Measurements from ENCODE around the gene CDH23. TPM values are rescaled to one million over a fixed set of nuclear protein-coding genes. Genes with fewer than 3 reads are reported as not detected.

CDH23 gene
- 21.3 TPM for polyA plus RNA-seq (2013, experiment 1 of 4)
- 15.7 TPM for polyA plus RNA-seq (2013, experiment 2 of 4)
- 14.3 TPM for polyA plus RNA-seq (2013, experiment 3 of 4)
- 12.5 TPM for polyA plus RNA-seq (2013, experiment 4 of 4)

- Histone ChIP-seq H3K36me3 (ENCODE audit: control insufficient read depth, insufficient read depth, low read length) (no peaks in the 10 kb centered on the region), H3K4me3 (ENCODE audit: insufficient read depth, low read depth, low read length) (peak within 1 kb of the TSS; percentile 48), H3K27me3 (ENCODE audit: control insufficient read depth, insufficient read depth, low read length, poor library complexity, severe bottlenecking) (peaks cover 47% of the 10 kb centered on the region), H3K4me1 (ENCODE audit: control insufficient read depth, insufficient read depth, low read length) (peaks cover 9% of the 10 kb centered on the region), H3K9me3 (ENCODE audit: control insufficient read depth, low read length) (no peaks in the 10 kb centered on the region), H3K27ac (ENCODE audit: insufficient read depth, low read depth, low read length, poor library complexity, severe bottlenecking) (no peak within 1 kb of the TSS)
- 0 to 1% methylated on average over 78 to 79 of the region's 91 CpGs for WGBS, 2 experiments
Measured at GRCh38 chr10:71396711-71397295, at the start of gene CDH23. CDH23 (plus strand) TSS chr10:71396920; CDS start chr10:71439832, 42,912 bp downstream.

DNA sequence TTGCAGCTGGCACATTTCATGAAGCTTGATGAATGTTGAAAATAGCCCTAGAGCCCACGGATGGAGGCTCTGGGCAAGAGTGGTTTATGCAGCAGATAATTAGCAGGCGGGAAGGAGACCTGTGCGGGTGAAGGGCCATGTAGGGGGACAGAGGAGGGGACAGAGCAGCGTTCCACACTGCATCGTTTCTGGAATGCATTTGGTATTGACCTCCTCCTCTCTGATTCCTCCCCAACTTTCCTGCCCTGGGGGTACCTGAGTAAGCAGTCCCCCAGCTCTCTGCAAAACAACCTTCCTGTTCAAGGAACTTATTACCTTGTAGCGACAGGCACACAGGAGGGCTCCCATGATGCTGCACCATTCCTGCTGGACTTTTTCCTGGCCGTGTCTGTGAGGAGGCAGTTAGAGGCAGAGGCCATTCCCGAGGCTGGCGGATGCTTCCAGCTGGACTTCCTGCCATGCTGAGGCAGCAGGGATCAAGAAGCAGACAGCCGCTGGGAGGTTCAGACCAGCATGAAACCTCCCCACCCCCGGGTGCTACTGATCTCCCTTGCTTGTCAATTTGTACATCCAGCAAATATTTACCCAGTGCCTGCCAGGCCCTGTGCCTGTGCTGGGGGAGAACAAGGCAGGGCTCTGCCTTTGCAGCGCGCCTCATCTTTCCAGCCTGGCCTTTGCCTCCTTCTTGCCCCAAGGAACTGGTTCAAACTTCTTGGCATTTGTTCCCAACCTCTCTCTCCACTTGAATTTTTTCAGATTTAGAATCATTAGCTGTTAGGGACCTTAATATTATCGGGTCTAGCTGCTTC, 48.9 kb upstream of the CDH23 start:
- peaks cover 19% of the 10 kb centered on the region for H3K4me1 ChIP-seq (ENCODE audit: control insufficient read depth, insufficient read depth, low read length)
- H3K9me3 ChIP-seq (ENCODE audit: control insufficient read depth, low read length), result no peaks in the 10 kb centered on the region
- H3K4me3 ChIP-seq (ENCODE audit: insufficient read depth, low read depth, low read length), result no peak overlapping the region
- no peaks in the 10 kb centered on the region for H3K27me3 ChIP-seq (ENCODE audit: control insufficient read depth, insufficient read depth, low read length, poor library complexity, severe bottlenecking)
- H3K36me3 ChIP-seq (ENCODE audit: control insufficient read depth, insufficient read depth, low read length), result no peaks in the 10 kb centered on the region
- H3K27ac ChIP-seq (ENCODE audit: insufficient read depth, low read depth, low read length, poor library complexity, severe bottlenecking), result no peak overlapping the region
- WGBS, 2 experiments, result 90 to 92% methylated on average over 14 of the region's 14 CpGs

GRCh38 chr10:71348850-71349249, 47.9 kb upstream of the CDH23 start:
- H3K27ac ChIP-seq (ENCODE audit: insufficient read depth, low read depth, low read length, poor library complexity, severe bottlenecking), result no peak overlapping the region
- 92 to 93% methylated on average over 1 of the region's 1 CpG for WGBS, 2 experiments
- H3K9me3 ChIP-seq (ENCODE audit: control insufficient read depth, low read length), result no peaks in the 10 kb centered on the region
- H3K27me3 ChIP-seq (ENCODE audit: control insufficient read depth, insufficient read depth, low read length, poor library complexity, severe bottlenecking), result no peaks in the 10 kb centered on the region
- H3K4me3 ChIP-seq (ENCODE audit: insufficient read depth, low read depth, low read length), result no peak overlapping the region
- H3K4me1 ChIP-seq (ENCODE audit: control insufficient read depth, insufficient read depth, low read length), result peaks cover 18% of the 10 kb centered on the region
- H3K36me3 ChIP-seq (ENCODE audit: control insufficient read depth, insufficient read depth, low read length), result no peaks in the 10 kb centered on the region

GRCh38 chr10:71349406-71349805, 47.3 kb upstream of the CDH23 start:
- Histone ChIP-seq H3K4me1 (ENCODE audit: control insufficient read depth, insufficient read depth, low read length) (peaks cover 12% of the 10 kb centered on the region), H3K27me3 (ENCODE audit: control insufficient read depth, insufficient read depth, low read length, poor library complexity, severe bottlenecking) (no peaks in the 10 kb centered on the region), H3K4me3 (ENCODE audit: insufficient read depth, low read depth, low read length) (no peak overlapping the region), H3K36me3 (ENCODE audit: control insufficient read depth, insufficient read depth, low read length) (no peaks in the 10 kb centered on the region), H3K9me3 (ENCODE audit: control insufficient read depth, low read length) (no peaks in the 10 kb centered on the region), H3K27ac (ENCODE audit: insufficient read depth, low read depth, low read length, poor library complexity, severe bottlenecking) (no peak overlapping the region)
- 87% methylated on average over 7 of the region's 7 CpGs for WGBS, 2 experiments

GRCh38 chr10:71351087-71351486, 45.6 kb upstream of the CDH23 start:
- Histone ChIP-seq H3K4me1 (ENCODE audit: control insufficient read depth, insufficient read depth, low read length) (peaks cover 3% of the 10 kb centered on the region), H3K9me3 (ENCODE audit: control insufficient read depth, low read length) (no peaks in the 10 kb centered on the region), H3K4me3 (ENCODE audit: insufficient read depth, low read depth, low read length) (no peak overlapping the region), H3K36me3 (ENCODE audit: control insufficient read depth, insufficient read depth, low read length) (no peaks in the 10 kb centered on the region), H3K27me3 (ENCODE audit: control insufficient read depth, insufficient read depth, low read length, poor library complexity, severe bottlenecking) (no peaks in the 10 kb centered on the region), H3K27ac (ENCODE audit: insufficient read depth, low read depth, low read length, poor library complexity, severe bottlenecking) (no peak overlapping the region)
- 92 to 93% methylated on average over 6 of the region's 6 CpGs for WGBS, 2 experiments

DNA sequence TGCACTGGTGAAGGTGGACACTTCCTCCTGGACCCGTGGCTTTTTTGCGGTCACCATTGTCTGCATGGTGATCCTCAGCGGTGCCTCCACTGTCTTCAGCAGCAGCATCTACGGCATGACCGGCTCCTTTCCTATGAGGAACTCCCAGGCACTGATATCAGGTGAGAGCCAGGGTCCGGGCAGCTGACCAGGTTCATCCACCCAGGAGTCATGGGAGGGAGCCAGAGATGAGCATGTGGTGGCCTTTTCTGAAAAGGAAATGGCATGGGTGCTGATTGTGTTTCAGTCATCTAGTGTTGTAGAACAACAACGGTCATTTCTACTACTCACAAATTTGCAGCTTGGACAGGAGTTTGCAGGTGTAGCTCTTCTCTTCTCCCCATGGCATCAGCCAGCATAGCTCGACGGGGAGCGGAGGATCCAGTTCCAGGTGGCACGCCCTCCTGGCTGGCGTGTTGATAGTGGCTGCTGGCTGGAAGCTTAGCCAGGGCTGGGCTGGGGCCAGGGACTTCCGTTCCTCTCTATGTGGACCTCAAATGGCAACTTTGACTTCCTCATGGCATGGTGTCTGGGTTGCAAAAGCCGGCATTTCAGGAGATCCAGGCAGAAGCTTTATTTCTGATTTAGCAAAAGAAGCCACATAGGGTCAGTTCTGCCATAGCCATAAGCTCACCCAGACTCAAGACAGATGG, 44.9 kb upstream of the CDH23 start:
- Histone ChIP-seq H3K27ac (ENCODE audit: insufficient read depth, low read depth, low read length, poor library complexity, severe bottlenecking) (no peak overlapping the region), H3K27me3 (ENCODE audit: control insufficient read depth, insufficient read depth, low read length, poor library complexity, severe bottlenecking) (no peaks in the 10 kb centered on the region), H3K9me3 (ENCODE audit: control insufficient read depth, low read length) (no peaks in the 10 kb centered on the region), H3K36me3 (ENCODE audit: control insufficient read depth, insufficient read depth, low read length) (no peaks in the 10 kb centered on the region), H3K4me1 (ENCODE audit: control insufficient read depth, insufficient read depth, low read length) (peaks cover 2% of the 10 kb centered on the region), H3K4me3 (ENCODE audit: insufficient read depth, low read depth, low read length) (no peak overlapping the region)
- WGBS, 2 experiments, result 95 to 96% methylated on average over 14 of the region's 14 CpGs

DNA sequence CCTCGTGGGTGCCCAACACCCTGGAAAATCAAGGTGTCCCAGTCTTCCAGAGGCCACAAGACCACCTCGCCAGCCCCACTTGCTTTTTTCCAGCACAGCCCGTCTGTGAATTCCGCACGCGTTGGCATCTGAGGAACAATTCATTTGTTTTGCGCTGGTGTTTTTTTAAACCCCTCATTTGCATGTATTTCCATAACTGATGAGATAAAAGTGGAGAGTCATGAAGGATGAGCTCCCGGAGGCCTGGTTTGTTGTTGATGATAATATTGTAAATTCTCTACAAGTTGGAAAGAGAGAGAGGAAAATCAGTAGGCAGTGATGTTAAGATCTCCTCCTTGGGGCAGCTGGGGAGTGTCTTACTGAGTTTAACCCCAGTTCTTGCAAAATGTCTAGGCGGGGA, 43.1 kb upstream of the CDH23 start:
- no peak overlapping the region for H3K4me3 ChIP-seq (ENCODE audit: insufficient read depth, low read depth, low read length)
- H3K36me3 ChIP-seq (ENCODE audit: control insufficient read depth, insufficient read depth, low read length), result no peaks in the 10 kb centered on the region
- 94 to 95% methylated on average over 9 of the region's 9 CpGs for WGBS, 2 experiments
- H3K27ac ChIP-seq (ENCODE audit: insufficient read depth, low read depth, low read length, poor library complexity, severe bottlenecking), result no peak overlapping the region
- H3K9me3 ChIP-seq (ENCODE audit: control insufficient read depth, low read length), result no peaks in the 10 kb centered on the region
- H3K27me3 ChIP-seq (ENCODE audit: control insufficient read depth, insufficient read depth, low read length, poor library complexity, severe bottlenecking), result no peaks in the 10 kb centered on the region
- no peaks in the 10 kb centered on the region for H3K4me1 ChIP-seq (ENCODE audit: control insufficient read depth, insufficient read depth, low read length)

DNA sequence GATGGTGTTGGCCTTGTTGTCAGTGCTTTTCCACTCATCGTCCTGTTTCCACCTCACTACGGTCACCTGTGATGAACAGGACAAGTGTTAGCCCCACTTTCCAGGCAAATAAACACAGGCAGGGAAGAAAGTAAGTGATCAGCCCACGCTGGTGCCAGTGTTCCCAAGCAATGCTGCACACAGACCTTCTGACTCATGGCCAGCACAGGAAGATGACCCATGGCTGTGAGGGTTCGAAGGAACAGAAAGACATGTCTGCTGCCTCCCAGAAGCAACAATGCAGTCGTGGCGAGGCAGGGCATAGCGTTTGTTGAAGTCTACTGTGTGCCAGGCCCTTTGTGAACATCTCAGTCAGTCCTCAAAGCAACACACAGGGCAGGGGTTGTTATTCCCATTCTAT, 41.9 kb upstream of the CDH23 start:
- Histone ChIP-seq H3K36me3 (ENCODE audit: control insufficient read depth, insufficient read depth, low read length) (no peaks in the 10 kb centered on the region), H3K9me3 (ENCODE audit: control insufficient read depth, low read length) (no peaks in the 10 kb centered on the region), H3K4me1 (ENCODE audit: control insufficient read depth, insufficient read depth, low read length) (no peaks in the 10 kb centered on the region), H3K4me3 (ENCODE audit: insufficient read depth, low read depth, low read length) (no peak overlapping the region), H3K27ac (ENCODE audit: insufficient read depth, low read depth, low read length, poor library complexity, severe bottlenecking) (no peak overlapping the region), H3K27me3 (ENCODE audit: control insufficient read depth, insufficient read depth, low read length, poor library complexity, severe bottlenecking) (no peaks in the 10 kb centered on the region)
- WGBS, 2 experiments, result 94 to 95% methylated on average over 7 of the region's 7 CpGs

DNA sequence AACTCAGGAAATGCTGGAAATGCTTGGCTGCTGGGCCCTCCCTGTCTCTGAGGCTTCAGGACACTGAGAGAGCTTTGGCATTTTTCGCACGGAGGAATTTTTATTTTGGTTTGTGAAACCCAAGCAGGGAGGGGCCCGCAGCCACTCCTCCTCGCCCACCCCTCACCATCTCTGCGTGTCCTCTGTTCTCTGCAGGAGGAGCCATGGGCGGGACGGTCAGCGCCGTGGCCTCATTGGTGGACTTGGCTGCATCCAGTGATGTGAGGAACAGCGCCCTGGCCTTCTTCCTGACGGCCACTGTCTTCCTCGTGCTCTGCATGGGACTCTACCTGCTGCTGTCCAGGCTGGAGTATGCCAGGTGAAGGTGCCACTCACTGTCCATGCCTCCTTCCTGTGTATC, 40.8 kb upstream of the CDH23 start:
- no peaks in the 10 kb centered on the region for H3K36me3 ChIP-seq (ENCODE audit: control insufficient read depth, insufficient read depth, low read length)
- no peaks in the 10 kb centered on the region for H3K4me1 ChIP-seq (ENCODE audit: control insufficient read depth, insufficient read depth, low read length)
- no peaks in the 10 kb centered on the region for H3K9me3 ChIP-seq (ENCODE audit: control insufficient read depth, low read length)
- 92% methylated on average over 12 of the region's 12 CpGs for WGBS, 2 experiments
- H3K27me3 ChIP-seq (ENCODE audit: control insufficient read depth, insufficient read depth, low read length, poor library complexity, severe bottlenecking), result no peaks in the 10 kb centered on the region
- H3K27ac ChIP-seq (ENCODE audit: insufficient read depth, low read depth, low read length, poor library complexity, severe bottlenecking), result no peak overlapping the region
- H3K4me3 ChIP-seq (ENCODE audit: insufficient read depth, low read depth, low read length), result no peak overlapping the region

- no peaks in the 10 kb centered on the region for H3K27me3 ChIP-seq (ENCODE audit: control insufficient read depth, insufficient read depth, low read length, poor library complexity, severe bottlenecking)
- no peak overlapping the region for H3K27ac ChIP-seq (ENCODE audit: insufficient read depth, low read depth, low read length, poor library complexity, severe bottlenecking)
- no peaks in the 10 kb centered on the region for H3K4me1 ChIP-seq (ENCODE audit: control insufficient read depth, insufficient read depth, low read length)
- H3K4me3 ChIP-seq (ENCODE audit: insufficient read depth, low read depth, low read length), result no peak overlapping the region
- 90 to 93% methylated on average over 7 of the region's 7 CpGs for WGBS, 2 experiments
- H3K36me3 ChIP-seq (ENCODE audit: control insufficient read depth, insufficient read depth, low read length), result no peaks in the 10 kb centered on the region
- no peaks in the 10 kb centered on the region for H3K9me3 ChIP-seq (ENCODE audit: control insufficient read depth, low read length)
Measured at GRCh38 chr10:71357792-71358265, 38.9 kb upstream of the CDH23 start.

All from ectodermal cell (in vitro differentiated cells).